ENCODE measurements around the gene RYR1. TPM values are rescaled to one million over a fixed set of nuclear protein-coding genes. Genes with fewer than 3 reads are reported as not detected.

RYR1 gene
- total and polyA plus RNA-seq, 2 of the 8 experiments (the other 6 are each of a cell fraction or from before 2014, with no cell fraction given) = 5.8 to 11.8 TPM

GRCh38 chr19:38526430-38526829, 92.9 kb downstream of the RYR1 start (continued):
- TF ChIP-seq TCF12 (IDR thresholded peaks at IDR 0.05; ENCODE audit: low read depth, low read length) (no peak), CBX8 (IDR thresholded peaks at IDR 0.05; ENCODE audit: borderline replicate concordance, low read depth, low read length) (no peak), ATF3 (IDR thresholded peaks at IDR 0.05; ENCODE audit: insufficient read depth, low read depth, low read length) (no peak)
